ENCODE data around the gene CPPED1. TPM values are rescaled to one million over a fixed set of nuclear protein-coding genes. Genes with fewer than 3 reads are reported as not detected.
A peak's percentile ranks its signal among the peaks of the same experiment; 100 is the strongest.
"Not testable (repeated sequence)": the region's sequence is repeated elsewhere in the genome, so short reads cannot be mapped to it uniquely, and the experiment has no call there.

CPPED1 gene
- total RNA-seq, 1 donor from 2014 or later: 41.3 TPM

GRCh38 chr16:12773221-12773620 lies 30.5 kb downstream of the CPPED1 start:
- H3K27me3 Mint-ChIP-seq (ENCODE audit: unreplicated experiment): no peaks in the 10 kb centered on the region
- no peak overlapping the region for H3K27ac Mint-ChIP-seq (ENCODE audit: unreplicated experiment)
- H3K9me3 Mint-ChIP-seq (ENCODE audit: unreplicated experiment): no peaks in the 10 kb centered on the region
- no peak for DNase-seq
- no peak overlapping the region for H3K4me3 Mint-ChIP-seq (ENCODE audit: unreplicated experiment)
- peaks cover 13% of the 10 kb centered on the region for H3K36me3 Mint-ChIP-seq (ENCODE audit: unreplicated experiment)
- TF ChIP-seq, protein P1, sequence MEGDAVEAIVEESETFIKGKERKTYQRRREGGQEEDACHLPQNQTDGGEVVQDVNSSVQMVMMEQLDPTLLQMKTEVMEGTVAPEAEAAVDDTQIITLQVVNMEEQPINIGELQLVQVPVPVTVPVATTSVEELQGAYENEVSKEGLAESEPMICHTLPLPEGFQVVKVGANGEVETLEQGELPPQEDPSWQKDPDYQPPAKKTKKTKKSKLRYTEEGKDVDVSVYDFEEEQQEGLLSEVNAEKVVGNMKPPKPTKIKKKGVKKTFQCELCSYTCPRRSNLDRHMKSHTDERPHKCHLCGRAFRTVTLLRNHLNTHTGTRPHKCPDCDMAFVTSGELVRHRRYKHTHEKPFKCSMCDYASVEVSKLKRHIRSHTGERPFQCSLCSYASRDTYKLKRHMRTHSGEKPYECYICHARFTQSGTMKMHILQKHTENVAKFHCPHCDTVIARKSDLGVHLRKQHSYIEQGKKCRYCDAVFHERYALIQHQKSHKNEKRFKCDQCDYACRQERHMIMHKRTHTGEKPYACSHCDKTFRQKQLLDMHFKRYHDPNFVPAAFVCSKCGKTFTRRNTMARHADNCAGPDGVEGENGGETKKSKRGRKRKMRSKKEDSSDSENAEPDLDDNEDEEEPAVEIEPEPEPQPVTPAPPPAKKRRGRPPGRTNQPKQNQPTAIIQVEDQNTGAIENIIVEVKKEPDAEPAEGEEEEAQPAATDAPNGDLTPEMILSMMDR (IDR thresholded peaks at IDR 0.05; ENCODE audit: partially characterized antibody, unreplicated experiment): no peak
- H3K4me1 Mint-ChIP-seq (ENCODE audit: low read depth, unreplicated experiment): peaks cover 33% of the 10 kb centered on the region

GRCh38 chr16:12771341-12771798 lies 32.3 kb downstream of the CPPED1 start:
- H3K9me3 Mint-ChIP-seq (ENCODE audit: unreplicated experiment): no peaks in the 10 kb centered on the region
- peaks cover 12% of the 10 kb centered on the region for H3K36me3 Mint-ChIP-seq (ENCODE audit: unreplicated experiment)
- TF ChIP-seq, protein P1 (IDR thresholded peaks at IDR 0.05; ENCODE audit: partially characterized antibody, unreplicated experiment): no peak
- no peak overlapping the region for H3K27ac Mint-ChIP-seq (ENCODE audit: unreplicated experiment)
- H3K27me3 Mint-ChIP-seq (ENCODE audit: unreplicated experiment): no peaks in the 10 kb centered on the region
- H3K4me1 Mint-ChIP-seq (ENCODE audit: low read depth, unreplicated experiment): peaks cover 40% of the 10 kb centered on the region
- H3K4me3 Mint-ChIP-seq (ENCODE audit: unreplicated experiment): no peak overlapping the region
- DNase-seq: no peak

- Mint-ChIP-seq H3K27ac (ENCODE audit: unreplicated experiment) (no peak overlapping the region), H3K4me1 (ENCODE audit: low read depth, unreplicated experiment) (peaks cover 29% of the 10 kb centered on the region), H3K36me3 (ENCODE audit: unreplicated experiment) (peaks cover 4% of the 10 kb centered on the region), H3K27me3 (ENCODE audit: unreplicated experiment) (no peaks in the 10 kb centered on the region), H3K9me3 (ENCODE audit: unreplicated experiment) (no peaks in the 10 kb centered on the region), H3K4me3 (ENCODE audit: unreplicated experiment) (no peak overlapping the region)
- TF ChIP-seq, protein P1 (IDR thresholded peaks at IDR 0.05; ENCODE audit: partially characterized antibody, unreplicated experiment): no peak
- no peak for DNase-seq
Measured at GRCh38 chr16:12769525-12769924, 34.2 kb downstream of the CPPED1 start.

DNA sequence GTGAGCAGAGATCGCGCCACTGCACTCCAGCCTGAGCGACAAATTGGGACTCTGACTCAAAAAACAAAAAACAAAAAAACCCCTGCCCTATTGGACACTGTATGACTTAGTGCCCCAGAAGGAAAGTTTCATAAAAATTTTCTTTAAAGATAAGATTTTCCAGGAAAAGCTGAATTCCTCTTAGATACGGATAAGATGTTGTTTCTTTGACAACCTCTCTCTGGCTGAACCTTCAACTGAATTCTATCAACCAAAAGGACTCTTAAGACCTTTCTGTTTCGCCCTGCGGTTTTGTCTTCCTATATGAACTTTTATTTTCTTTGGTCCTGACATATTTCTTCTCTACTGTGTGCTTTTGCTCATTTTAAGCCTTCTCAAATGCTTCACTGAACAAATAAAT lies 35.8 kb downstream of the CPPED1 start:
- Mint-ChIP-seq H3K4me3 (ENCODE audit: unreplicated experiment) (no peak overlapping the region), H3K9me3 (ENCODE audit: unreplicated experiment) (no peaks in the 10 kb centered on the region), H3K27me3 (ENCODE audit: unreplicated experiment) (no peaks in the 10 kb centered on the region), H3K27ac (ENCODE audit: unreplicated experiment) (no peak overlapping the region), H3K36me3 (ENCODE audit: unreplicated experiment) (no peaks in the 10 kb centered on the region), H3K4me1 (ENCODE audit: low read depth, unreplicated experiment) (peaks cover 26% of the 10 kb centered on the region)
- no peak for DNase-seq
- TF ChIP-seq, protein P1 (IDR thresholded peaks at IDR 0.05; ENCODE audit: partially characterized antibody, unreplicated experiment): no peak

- Mint-ChIP-seq H3K27me3 (ENCODE audit: unreplicated experiment) (no peaks in the 10 kb centered on the region), H3K4me1 (ENCODE audit: low read depth, unreplicated experiment) (peaks cover 31% of the 10 kb centered on the region), H3K4me3 (ENCODE audit: unreplicated experiment) (no peak overlapping the region), H3K27ac (ENCODE audit: unreplicated experiment) (peak overlapping the region; percentile 17), H3K9me3 (ENCODE audit: unreplicated experiment) (no peaks in the 10 kb centered on the region), H3K36me3 (ENCODE audit: unreplicated experiment) (no peaks in the 10 kb centered on the region)
- DNase-seq: no peak
- TF ChIP-seq, protein P1 (IDR thresholded peaks at IDR 0.05; ENCODE audit: partially characterized antibody, unreplicated experiment): no peak
Measured at GRCh38 chr16:12766853-12767252, 36.8 kb downstream of the CPPED1 start.

DNA sequence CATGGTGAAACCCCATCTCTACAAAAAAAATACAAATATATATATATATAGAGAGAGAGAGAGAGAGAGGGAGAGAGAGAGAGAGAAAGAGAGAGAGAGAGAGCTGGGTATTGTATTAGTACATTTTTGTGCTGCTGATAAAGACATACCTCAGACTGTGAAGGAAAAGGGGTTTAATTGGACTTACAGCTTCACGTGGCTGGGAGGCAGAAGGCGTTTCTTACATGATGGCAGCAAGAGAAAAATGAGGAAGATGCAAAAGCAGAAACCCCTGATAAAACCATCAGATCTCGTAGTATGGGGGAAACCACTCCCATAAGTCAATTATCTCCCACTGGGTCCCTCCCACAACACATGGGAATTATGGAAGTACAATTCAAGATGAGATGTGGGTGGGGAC lies 37.5 kb downstream of the CPPED1 start:
- not testable (repeated sequence) for DNase-seq; H3K27ac Mint-ChIP-seq (ENCODE audit: unreplicated experiment); H3K27me3 Mint-ChIP-seq (ENCODE audit: unreplicated experiment); H3K9me3 Mint-ChIP-seq (ENCODE audit: unreplicated experiment); H3K4me3 Mint-ChIP-seq (ENCODE audit: unreplicated experiment); H3K36me3 Mint-ChIP-seq (ENCODE audit: unreplicated experiment)
- H3K4me1 Mint-ChIP-seq (ENCODE audit: low read depth, unreplicated experiment): peaks cover 30% of the 10 kb centered on the region

All from glutamatergic neuron (in vitro differentiated cells).